H1 (cell line): ENCODE results near the gene COL5A3. TPM values are rescaled to one million over a fixed set of nuclear protein-coding genes. Genes with fewer than 3 reads are reported as not detected.

Source experiments
- CHD7 ChIP-seq: fragments of 300-600 bp; sonication (generic); IDR thresholded peaks from 2 replicates; pipeline ENCODE4 v1.7.1; 2012; ENCODE audit warnings: low read length, moderate library complexity, mild to moderate bottlenecking, inconsistent platforms; ENCODE audit not compliant: insufficient replicate concordance
- MAFK ChIP-seq: IDR thresholded peaks from 2 replicates; pipeline ENCODE4 v1.6.1; 2012; ENCODE audit warnings: low read depth, mild to moderate bottlenecking, improper control_type of control experiment, low read length
- polyA plus RNA-seq, 7 experiments: library from polyadenylated mRNA; depleted of rRNA in 3 of 7; stranded (reverse) in 5 of 7; unstranded in 2 of 7; fragments of >200 nt in 5 of 7; fragments of 200-250 nt in 2 of 7; gene quantifications; 1 replicate in 5 of 7; 2 replicates in 1 of 7; 4 replicates in 1 of 7; pipeline versions ENCODE4 v1.2.1 to v1.2.3, GENCODE V29; 2011 to 2013; ENCODE audit warnings: missing spikeins in 2 of 7, mixed read lengths in 2 of 7
- total RNA-seq: library from RNA; stranded (reverse); fragmentation: NEBNext Ultra II Directional; extraction: Animal tissue kit (Norgen Biotek cat#: 25700); gene quantifications from 2 replicates; pipeline ENCODE4 v1.2.1, GENCODE V29; 2021

COL5A3 gene
- total and polyA plus RNA-seq, 2 of the 8 experiments (the other 6 are each of a cell fraction or from before 2014, with no cell fraction given): 0.67 to 0.74 TPM

- no peak for TF ChIP-seq CHD7
- no peak for TF ChIP-seq MAFK
Measured at GRCh38 chr19:10018786-10019185, 8.5 kb upstream of the COL5A3 start (continued).
